HG03108 (cell line): ENCODE data around the gene ENTREP3.
A peak's percentile ranks its signal among the peaks of the same experiment; 100 is the strongest.
"Not testable (repeated sequence)": the region's sequence is repeated elsewhere in the genome, so short reads cannot be mapped to it uniquely, and the experiment has no call there.

ENCODE experiments used
- ATAC-seq: cut with Tn5 transposase; IDR thresholded peaks from one replicate; pipeline ENCODE4 v1.9.1; 2021; ENCODE audit warnings: moderate library complexity; ENCODE audit not compliant: unreplicated experiment

Gene ENTREP3

GRCh38 chr1:155227261-155228095 lies 27.8 kb downstream of the ENTREP3 start:
- peak; percentile 87 for ATAC-seq

GRCh38 chr1:155226910-155227260 lies 28.4 kb downstream of the ENTREP3 start:
- no peak for ATAC-seq

DNA sequence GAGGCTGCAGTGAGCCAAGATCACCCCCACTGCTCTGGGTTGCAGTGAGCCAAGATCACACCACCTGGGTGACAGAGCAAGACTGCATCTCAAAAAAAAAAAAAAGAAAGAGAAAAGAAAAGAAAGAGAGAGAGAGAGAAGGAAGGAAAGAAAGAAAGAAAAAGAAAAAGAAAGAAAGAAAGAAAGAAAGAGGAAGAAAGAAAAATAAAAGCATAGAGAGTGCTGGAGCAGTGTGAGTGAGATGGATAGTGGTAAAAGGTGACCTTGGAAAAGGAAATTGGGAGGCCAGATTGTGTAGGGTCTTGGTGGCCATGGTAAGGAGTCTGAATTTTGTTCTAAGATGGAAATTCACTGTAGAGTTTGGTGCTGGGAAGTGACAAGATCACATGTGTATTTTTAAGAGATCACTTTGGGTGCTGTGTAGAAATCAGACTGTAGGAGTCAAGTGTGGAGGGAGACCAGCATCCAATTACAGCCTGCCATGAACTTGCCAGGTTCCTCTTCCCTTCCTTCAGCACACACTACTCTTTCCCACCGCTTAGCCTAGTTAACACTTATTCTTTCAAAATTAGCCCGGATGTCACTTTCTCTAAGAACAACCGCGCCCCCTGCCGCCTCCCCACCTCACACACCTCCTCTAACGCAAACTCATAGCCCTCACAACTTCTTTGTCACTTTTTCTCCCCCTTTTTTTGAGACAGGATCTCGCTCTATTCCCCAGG lies 28.9 kb downstream of the ENTREP3 start:
- ATAC-seq = no peak

GRCh38 chr1:155225404-155225759 lies 29.9 kb downstream of the ENTREP3 start:
- ATAC-seq = not testable (repeated sequence)

- no peak for ATAC-seq
These were observed 32.2 kb downstream of the ENTREP3 start for GRCh38 chr1:155223047-155223446.

DNA sequence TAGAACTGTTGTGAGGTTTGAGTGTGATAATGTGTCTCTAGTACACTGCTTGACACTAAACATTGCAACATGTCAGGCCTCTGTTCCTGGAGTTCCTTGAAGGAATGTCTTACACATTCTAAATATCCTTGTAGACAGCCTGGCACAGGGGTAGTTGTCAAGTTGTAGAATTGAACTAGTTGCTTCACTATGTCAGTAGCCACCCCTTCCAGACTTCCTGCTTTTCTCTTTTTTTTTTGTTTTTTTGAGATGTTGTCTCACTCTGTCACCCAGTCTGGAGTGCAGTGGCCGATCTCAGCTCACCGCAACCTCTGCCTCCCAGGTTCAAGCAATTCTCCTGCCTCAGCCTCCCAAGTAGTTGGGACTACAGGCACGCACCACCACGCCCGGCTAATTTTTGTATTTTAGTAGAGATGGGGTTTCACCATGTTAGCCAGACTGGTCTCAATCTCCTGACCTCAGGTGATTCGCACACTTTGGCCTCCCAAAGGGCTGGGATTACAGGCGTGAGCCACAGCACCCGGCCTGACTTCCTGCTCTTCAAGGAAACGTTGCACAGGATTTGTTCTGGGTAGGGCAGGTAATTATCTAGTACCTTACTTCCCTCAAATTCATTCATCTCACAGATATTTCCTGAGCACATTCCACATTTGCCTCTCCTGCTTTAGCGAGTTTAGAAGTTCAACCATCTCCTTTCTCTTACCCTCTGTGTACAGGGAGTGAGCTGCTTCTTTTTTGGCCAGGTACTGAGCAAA lies 34.9 kb downstream of the ENTREP3 start:
- not testable (repeated sequence) for ATAC-seq

DNA sequence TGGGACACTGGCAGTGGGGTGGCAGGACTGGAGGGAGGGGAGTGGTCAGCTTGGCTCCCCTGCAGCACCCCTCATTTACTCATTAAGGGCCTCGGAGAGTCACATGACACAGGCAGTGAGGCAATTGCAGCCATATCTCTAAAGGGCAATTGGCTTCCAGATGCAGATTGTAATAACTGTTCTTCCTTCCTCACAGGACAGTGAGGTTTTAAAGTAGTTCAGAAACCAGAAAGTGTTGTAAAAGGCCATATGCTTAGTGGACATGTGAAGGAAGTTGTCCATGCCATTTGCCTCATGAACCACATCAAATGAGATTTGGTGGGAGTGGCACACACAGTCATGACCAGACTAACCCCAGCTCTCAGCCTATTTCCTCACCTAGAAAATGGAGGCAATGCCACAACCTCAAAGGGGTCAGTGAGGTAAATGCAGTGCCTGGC lies 35.7 kb downstream of the ENTREP3 start:
- no peak for ATAC-seq

DNA sequence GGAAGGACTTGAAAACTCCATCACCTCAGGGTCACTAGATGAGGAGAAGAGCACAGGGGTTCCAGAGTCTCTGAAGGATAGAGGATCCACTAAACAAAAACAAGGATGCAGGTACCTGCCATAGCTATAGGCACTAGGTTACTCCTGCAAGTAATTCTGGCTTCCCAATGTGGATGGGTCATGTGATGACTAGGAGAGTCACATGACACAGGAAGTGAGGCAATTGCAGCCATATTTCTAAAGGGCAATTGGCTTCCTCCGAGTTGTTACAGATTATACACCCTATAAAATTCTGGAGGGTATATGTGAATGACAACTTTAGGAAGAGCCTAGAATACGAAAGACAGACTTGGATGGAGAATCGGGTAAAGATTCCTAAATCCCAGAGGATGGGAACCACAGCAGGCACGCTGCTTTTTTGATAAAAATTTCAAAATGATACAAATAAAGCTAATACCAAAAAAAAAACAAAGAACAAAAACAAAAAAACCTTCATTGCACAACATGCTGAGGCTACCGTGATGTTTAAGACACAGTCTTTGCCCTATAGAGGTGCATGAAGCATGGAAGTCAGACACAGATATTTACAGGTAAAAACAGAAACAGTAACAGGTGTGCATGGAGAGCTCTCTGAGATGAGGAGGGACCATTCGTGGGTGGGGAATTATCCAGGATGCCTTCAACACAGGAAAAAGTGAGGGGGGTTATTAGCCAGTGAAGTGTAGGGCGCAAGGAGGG lies 36.3 kb downstream of the ENTREP3 start:
- no peak for ATAC-seq

- ATAC-seq = not testable (repeated sequence)
These were observed 40.6 kb downstream of the ENTREP3 start for GRCh38 chr1:155214702-155215101.

DNA sequence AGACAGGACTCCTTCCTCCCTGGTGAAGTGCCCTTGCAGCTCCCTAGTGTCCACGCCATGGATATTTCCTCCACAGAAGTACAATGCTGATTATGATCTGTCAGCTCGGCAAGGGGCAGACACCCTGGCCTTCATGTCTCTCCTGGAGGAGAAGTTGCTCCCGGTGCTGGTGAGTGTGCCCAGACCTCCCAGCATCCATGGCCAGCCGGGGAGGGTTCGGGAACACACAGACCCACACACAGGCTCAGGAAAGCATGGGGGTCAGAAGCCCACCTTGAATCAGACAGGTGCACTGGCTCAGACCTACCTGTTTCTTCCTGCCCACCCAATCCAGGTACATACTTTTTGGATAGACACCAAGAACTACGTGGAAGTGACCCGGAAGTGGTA lies 43.2 kb downstream of the ENTREP3 start:
- ATAC-seq = not testable (repeated sequence)

GRCh38 chr1:155211381-155212050 lies 43.8 kb downstream of the ENTREP3 start:
- ATAC-seq = not testable (repeated sequence)

DNA sequence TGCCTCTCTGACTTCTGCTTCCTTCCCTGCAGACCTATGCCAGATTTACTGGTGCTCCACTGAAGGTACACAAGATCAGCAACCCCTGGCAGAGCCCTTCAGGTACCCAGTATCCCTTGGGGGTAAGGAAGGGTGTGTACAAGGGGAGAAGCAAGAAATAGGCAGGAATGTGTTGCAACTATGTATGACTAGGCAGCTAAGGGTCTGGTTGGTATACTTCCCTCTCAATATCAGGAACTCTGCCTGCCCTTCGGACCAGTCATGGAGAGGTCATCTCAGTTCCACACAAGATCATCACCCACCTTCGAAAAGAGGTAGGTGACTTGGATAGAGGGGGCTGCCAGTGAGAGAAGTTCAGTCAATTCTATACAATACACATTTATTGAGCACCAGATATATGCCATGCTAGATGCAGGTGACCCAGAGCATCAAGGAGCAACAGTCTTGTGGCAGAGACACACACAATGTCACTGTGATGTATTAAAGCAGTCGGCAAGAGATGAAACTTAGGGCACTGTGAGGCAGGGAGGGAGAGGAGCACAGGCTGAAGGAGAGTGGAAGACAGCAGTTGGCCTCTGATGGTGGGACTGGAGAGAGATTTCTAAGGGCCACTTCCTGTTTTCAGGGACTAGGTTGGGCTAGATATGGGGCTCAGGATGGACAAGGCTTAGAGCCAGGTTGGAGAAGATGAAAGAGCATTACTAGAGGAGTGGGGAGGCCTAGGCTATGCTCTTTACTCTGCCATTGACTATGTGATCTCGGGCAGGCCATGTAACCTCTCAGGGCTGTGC lies 44.8 kb downstream of the ENTREP3 start:
- no peak for ATAC-seq

GRCh38 chr1:155209312-155209721 lies 46.0 kb downstream of the ENTREP3 start:
- no peak for ATAC-seq

DNA sequence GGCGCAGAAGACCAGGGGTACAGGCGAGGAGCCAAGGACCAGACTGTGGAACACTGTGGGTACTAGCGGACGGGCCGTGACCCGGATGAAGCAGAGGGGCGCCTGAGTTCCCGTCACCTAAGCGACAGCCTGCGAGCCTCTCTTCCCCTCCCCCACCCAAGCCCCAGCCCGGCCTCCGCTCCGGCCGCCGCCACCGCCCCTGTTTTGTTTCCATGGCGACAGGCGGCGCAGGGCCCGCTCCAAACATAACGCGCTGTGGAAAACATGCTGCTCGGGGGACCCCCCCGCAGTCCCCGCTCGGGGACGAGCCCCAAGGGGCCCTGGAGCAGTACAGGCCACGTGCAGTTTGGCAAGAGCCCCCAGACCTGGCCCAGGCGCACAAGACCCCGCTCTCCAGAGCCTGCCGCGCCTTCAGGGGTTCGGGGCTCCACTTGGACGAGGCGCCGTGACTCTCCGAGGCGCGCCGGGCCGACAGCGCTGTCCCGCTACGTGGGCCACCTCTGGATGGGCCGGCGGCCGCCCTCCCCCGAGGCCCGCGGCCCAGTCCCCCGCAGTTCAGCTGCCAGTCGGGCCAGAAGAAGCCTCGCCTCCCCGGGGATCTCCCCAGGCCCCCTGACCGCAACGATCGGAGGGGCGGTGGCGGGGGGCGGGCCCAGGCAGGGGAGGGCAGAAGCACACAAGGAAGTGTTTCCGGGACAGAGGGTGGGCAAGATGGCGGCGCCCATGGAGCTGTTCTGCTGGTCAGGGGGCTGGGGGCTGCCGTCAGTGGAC lies 46.6 kb downstream of the ENTREP3 start, which contains the start of gene MTX1:
TSS of gene MTX1 (plus strand) at position 155 of the 771 bp plus-strand sequence. CDS start at position 265, 110 bp downstream.
- ATAC-seq = peak; percentile 59

GRCh38 chr1:155207806-155208540 lies 47.3 kb downstream of the ENTREP3 start, which contains the start of gene THBS3:
Gene THBS3, minus strand, starts transcription at chr1:155207897. Its CDS starts 21 bp downstream, at chr1:155207876.
- no peak for ATAC-seq

DNA sequence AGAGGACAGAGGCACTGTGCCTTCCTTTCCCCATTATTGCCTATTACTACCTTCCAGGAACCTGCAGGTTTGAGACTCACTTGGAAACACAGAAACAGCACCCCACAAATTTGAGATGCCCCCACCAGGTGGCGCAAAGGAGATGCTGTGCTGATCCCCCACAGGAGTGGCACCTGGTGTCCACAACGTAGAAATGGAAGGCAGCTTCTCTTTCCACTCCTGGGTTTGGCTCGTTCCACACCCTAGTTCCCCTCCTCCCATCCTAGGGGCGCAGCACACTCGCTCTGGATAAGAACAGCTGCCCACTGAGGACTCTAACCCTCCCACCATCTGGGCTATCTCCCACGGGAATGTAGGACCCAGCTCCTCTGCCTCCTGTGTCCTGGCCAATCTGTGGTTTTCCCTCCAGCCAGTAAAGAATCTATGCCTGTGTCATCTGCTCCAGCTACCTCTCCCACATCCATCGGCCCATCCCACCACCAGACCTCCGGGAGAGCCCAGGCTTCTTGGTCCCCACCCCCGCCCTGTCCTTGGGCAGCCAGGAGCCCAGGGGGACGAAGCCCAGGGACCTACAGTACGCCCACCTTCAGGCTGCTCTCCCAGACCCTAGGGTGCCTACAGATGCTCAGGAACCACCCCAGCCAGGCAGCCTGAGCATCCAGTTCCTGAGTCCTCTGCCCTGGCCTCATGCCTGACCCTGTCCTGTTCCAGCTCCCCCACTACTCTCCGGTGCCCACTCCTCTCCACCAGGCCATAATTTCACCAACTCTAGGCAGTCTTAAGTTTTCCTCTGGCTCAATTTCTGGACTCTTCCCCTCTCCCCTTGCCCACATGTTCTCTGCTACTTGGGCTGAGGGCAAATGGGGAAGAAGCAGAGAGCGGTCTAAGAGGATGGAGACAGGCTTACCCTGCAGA lies 48.1 kb downstream of the ENTREP3 start:
- ATAC-seq = no peak
